Neural cell (in vitro differentiated cells): ENCODE results near the gene CD180.

Experiments used
- EP300 ChIP-seq: fragments of 450-650 bp; conservative IDR thresholded peaks from 2 replicates; pipeline ENCODE4 v1.6.1; 2014; ENCODE audit warnings: antibody characterized with exemption, mild to moderate bottlenecking, moderate library complexity; ENCODE audit not compliant: poor library complexity, severe bottlenecking
- EZH2 ChIP-seq: fragments of 200-600, 300-800 bp; shearing (Covaris generic), sonication (generic); IDR thresholded peaks from 2 replicates; pipeline ENCODE4 v1.6.1; 2014; ENCODE audit warnings: antibody characterized with exemption, low read length, borderline replicate concordance, mild to moderate bottlenecking; ENCODE audit not compliant: insufficient read depth, poor library complexity, severe bottlenecking
- MXI1 ChIP-seq: fragments of 450-650 bp; conservative IDR thresholded peaks from 2 replicates; pipeline ENCODE4 v1.6.1; 2014; ENCODE audit warnings: antibody characterized with exemption, mild to moderate bottlenecking; ENCODE audit not compliant: poor library complexity, severe bottlenecking
- POLR2AphosphoS5 ChIP-seq: IDR thresholded peaks from 2 replicates; pipeline ENCODE4 v1.6.1; 2012
- SMC3 ChIP-seq: fragments of 450-650 bp; conservative IDR thresholded peaks from 2 replicates; pipeline ENCODE4 v1.6.1; 2014; ENCODE audit warnings: antibody characterized with exemption, mild to moderate bottlenecking, moderate library complexity; ENCODE audit not compliant: poor library complexity
- TAF1 ChIP-seq: IDR thresholded peaks from 2 replicates; pipeline ENCODE4 v1.6.1; 2012; ENCODE audit warnings: low read depth
- TF ChIP-seq, protein P1 (sequence below): fragments of 450-650 bp; IDR thresholded peaks from 2 replicates; pipeline ENCODE4 v1.5.1; 2014; ENCODE audit warnings: antibody characterized with exemption, mild to moderate bottlenecking, moderate library complexity; ENCODE audit not compliant: poor library complexity, severe bottlenecking
- TF ChIP-seq, protein P2 (sequence below): IDR thresholded peaks from 2 replicates; pipeline ENCODE4 v1.6.1; 2012; ENCODE audit warnings: borderline replicate concordance

DNA sequence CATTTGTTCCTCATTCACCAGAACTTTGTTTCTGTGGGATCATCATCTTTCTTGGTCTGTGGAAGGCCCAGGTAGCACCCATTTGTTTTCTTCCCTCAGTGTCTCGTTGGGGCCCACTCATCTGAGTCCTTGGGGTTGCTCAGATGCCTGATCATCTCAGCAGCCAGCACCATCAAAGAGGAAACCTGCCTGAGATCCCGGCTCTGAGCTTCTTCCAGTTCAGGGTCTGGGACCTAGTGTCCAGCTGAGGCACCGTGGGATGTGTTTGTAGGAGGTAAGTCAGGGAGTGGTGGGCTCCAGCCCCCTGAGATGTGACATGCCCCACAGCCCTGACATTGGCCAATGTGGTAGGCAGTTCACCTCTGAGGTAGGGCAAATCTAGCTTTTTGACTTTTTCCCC lies 9.4 kb upstream of the CD180 start:
- TF ChIP-seq MXI1 (no peak), EZH2 (no peak), TAF1 (no peak), EP300 (no peak), SMC3 (no peak), POLR2AphosphoS5 (no peak)
- TF ChIP-seq, protein P1, sequence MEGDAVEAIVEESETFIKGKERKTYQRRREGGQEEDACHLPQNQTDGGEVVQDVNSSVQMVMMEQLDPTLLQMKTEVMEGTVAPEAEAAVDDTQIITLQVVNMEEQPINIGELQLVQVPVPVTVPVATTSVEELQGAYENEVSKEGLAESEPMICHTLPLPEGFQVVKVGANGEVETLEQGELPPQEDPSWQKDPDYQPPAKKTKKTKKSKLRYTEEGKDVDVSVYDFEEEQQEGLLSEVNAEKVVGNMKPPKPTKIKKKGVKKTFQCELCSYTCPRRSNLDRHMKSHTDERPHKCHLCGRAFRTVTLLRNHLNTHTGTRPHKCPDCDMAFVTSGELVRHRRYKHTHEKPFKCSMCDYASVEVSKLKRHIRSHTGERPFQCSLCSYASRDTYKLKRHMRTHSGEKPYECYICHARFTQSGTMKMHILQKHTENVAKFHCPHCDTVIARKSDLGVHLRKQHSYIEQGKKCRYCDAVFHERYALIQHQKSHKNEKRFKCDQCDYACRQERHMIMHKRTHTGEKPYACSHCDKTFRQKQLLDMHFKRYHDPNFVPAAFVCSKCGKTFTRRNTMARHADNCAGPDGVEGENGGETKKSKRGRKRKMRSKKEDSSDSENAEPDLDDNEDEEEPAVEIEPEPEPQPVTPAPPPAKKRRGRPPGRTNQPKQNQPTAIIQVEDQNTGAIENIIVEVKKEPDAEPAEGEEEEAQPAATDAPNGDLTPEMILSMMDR: no peak
- TF ChIP-seq, protein P2, sequence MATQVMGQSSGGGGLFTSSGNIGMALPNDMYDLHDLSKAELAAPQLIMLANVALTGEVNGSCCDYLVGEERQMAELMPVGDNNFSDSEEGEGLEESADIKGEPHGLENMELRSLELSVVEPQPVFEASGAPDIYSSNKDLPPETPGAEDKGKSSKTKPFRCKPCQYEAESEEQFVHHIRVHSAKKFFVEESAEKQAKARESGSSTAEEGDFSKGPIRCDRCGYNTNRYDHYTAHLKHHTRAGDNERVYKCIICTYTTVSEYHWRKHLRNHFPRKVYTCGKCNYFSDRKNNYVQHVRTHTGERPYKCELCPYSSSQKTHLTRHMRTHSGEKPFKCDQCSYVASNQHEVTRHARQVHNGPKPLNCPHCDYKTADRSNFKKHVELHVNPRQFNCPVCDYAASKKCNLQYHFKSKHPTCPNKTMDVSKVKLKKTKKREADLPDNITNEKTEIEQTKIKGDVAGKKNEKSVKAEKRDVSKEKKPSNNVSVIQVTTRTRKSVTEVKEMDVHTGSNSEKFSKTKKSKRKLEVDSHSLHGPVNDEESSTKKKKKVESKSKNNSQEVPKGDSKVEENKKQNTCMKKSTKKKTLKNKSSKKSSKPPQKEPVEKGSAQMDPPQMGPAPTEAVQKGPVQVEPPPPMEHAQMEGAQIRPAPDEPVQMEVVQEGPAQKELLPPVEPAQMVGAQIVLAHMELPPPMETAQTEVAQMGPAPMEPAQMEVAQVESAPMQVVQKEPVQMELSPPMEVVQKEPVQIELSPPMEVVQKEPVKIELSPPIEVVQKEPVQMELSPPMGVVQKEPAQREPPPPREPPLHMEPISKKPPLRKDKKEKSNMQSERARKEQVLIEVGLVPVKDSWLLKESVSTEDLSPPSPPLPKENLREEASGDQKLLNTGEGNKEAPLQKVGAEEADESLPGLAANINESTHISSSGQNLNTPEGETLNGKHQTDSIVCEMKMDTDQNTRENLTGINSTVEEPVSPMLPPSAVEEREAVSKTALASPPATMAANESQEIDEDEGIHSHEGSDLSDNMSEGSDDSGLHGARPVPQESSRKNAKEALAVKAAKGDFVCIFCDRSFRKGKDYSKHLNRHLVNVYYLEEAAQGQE: no peak
